Pancreas (tissue), 10 donors: ENCODE data around the gene SLC10A7. TPM values are rescaled to one million over a fixed set of nuclear protein-coding genes. Genes with fewer than 3 reads are reported as not detected.
A peak's percentile ranks its signal among the peaks of the same experiment; 100 is the strongest.

ENCODE experiments used
- ATAC-seq, 4 donors: fragments of 200-7000 bp; cut with Tn5 transposase; one replicate each; pipeline versions ENCODE4 v1.8.0 to v1.9.1; 2020; ENCODE audit warnings: mild to moderate bottlenecking in 4 of 4, moderate library complexity in 4 of 4
- DNase-seq, 6 donors: peaks; one replicate each; pipeline ENCODE4 v3.0.0-alpha.2; 2020
- FAIRE-seq: peaks from 2 replicates; lab custom pipeline; 2012; peaks lifted over from hg19 to GRCh38; lab: Jason Lieb, UNC
- H3K27ac ChIP-seq, 4 donors: fragments of 200-600 bp; sonication (generic); 1 replicate in 3 of 4; 2 replicates in 1 of 4; pipeline versions ENCODE4 v1.5.0 to v1.8.0; 2020
- H3K27me3 ChIP-seq, 4 donors: fragments of 200-600 bp; one replicate each; pipeline ENCODE4 v1.8.0; 2021
- H3K36me3 ChIP-seq, 3 donors: fragments of 200-600 bp; sonication (generic) in 1 of 3; one replicate each; pipeline versions ENCODE4 v1.5.0 to v1.8.0; 2020 to 2021
- H3K4me1 ChIP-seq, 3 donors: fragments of 200-600 bp; one replicate each; pipeline ENCODE4 v1.8.0; 2021
- H3K4me3 ChIP-seq, 4 donors: fragments of 200-600 bp; sonication (generic) in 2 of 4; one replicate each; pipeline versions ENCODE4 v1.5.0 to v1.8.0; 2020 to 2021
- H3K9me3 ChIP-seq, 4 donors: fragments of 200-600 bp; one replicate each; pipeline ENCODE4 v1.8.0; 2021
- CTCF ChIP-seq, 4 donors: fragments of 200-600 bp; sonication (generic) in 3 of 4; IDR thresholded peaks; one replicate each; pipeline versions ENCODE4 v1.5.0 to v1.8.0; 2021; ENCODE audit warnings: antibody characterized with exemption in 4 of 4
- WGBS, 2 donors: extraction: QIAGEN DNeasy Blood & Tissue Kit; methylation state at CpG; one replicate each; pipeline ENCODE4 v1.1.7; 2013; 5-methylcytosine and 5-hydroxymethylcytosine counted together
- intact Hi-C, 3 donors: fragments of 100-400 bp; cut with DNase I; formaldehyde crosslinking; loops; one replicate each; pipeline versions ENCODE4 v1.11.1 to v1.14.2; 2022
- polyA plus RNA-seq, 2 donors: library from polyadenylated mRNA; stranded (reverse); fragments of 200-250 nt; gene quantifications; one replicate each; pipeline ENCODE4 v1.2.3, GENCODE V29; 2013
- total RNA-seq, 6 donors: library from RNA; stranded (reverse); fragmentation: NEBNext Ultra II Directional in 4 of 6; extraction: Animal tissue kit (Norgen Biotek cat#: 25700) in 4 of 6; gene quantifications; one replicate each; pipeline versions ENCODE4 v1.2.1 to v1.2.4, GENCODE V29; 2021 to 2023
- donor health status: healthy with polysubstance abuse.
- donor health status: DM: no; HTN: no; CAD: no; lungs with moderate emphysema.
- donor health status: DM: no; HTN: no; CAD: no.
- donor health status: control.
- donor health status: control.
- donor health status: Bipolar disorder and iron deficiency.
- donor health status: DM: yes; HTN: yes; CAD: no.
- donor health status: DM: no; HTN: no; CAD: no.
- donor health status: DM: no; HTN: no; CAD: no.
- donor health status: DM: yes; HTN: yes; CAD: no.

Gene SLC10A7
- total and polyA plus RNA-seq, 8 donors: 2.1 to 11.1 (median 6.9) TPM

DNA sequence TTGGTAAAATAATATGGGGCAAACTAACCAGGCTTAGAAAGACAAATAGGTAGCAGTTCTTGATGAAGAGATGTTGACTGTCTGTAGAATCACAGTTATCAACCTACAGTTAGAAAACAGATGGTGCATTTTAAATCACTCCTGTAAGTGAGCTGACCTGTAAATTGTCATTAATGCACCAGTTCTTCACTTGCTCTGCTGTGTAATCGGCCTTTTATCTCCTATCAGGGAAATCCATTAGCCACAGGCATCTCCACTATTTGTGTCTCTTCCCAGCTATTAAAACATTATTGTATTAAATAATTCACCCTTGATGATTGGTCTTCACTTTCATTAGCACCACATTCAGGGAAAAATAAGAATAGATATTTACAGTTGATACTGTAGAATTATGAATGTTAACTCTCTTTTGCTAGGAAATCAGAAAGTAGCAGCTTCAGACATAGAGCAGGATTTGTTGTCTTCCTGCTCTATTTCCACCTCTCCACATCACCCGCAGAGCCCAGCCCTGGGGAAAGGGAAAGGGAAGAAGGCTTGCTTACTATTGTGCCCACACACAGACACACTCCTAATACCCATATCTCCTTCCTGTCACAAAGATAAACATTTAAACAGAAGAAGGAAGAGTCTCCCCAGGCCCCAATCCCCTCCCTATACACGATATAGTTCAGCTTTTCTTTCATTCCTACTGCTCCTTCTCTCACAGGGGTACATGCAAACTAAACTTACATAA lies 210.3 kb downstream of the SLC10A7 start:
- 75 to 82% methylated on average over 3 of the region's 3 CpGs for WGBS, 2 donors
- TF ChIP-seq CTCF (IDR thresholded peaks at IDR 0.05): no peak
- Histone ChIP-seq H3K27me3 (no peaks in the 10 kb centered on the region), H3K4me1 (no peaks in the 10 kb centered on the region), H3K36me3 (no peaks in the 10 kb centered on the region), H3K4me3 (no peak overlapping the region), H3K27ac (no peak overlapping the region), H3K9me3 (no peaks in the 10 kb centered on the region)
- FAIRE-seq (no peak), ATAC-seq (peak in 2 of 4 donors; percentile 34 to 79), DNase-seq (no peak)
- intact Hi-C loops: no loop called here

DNA sequence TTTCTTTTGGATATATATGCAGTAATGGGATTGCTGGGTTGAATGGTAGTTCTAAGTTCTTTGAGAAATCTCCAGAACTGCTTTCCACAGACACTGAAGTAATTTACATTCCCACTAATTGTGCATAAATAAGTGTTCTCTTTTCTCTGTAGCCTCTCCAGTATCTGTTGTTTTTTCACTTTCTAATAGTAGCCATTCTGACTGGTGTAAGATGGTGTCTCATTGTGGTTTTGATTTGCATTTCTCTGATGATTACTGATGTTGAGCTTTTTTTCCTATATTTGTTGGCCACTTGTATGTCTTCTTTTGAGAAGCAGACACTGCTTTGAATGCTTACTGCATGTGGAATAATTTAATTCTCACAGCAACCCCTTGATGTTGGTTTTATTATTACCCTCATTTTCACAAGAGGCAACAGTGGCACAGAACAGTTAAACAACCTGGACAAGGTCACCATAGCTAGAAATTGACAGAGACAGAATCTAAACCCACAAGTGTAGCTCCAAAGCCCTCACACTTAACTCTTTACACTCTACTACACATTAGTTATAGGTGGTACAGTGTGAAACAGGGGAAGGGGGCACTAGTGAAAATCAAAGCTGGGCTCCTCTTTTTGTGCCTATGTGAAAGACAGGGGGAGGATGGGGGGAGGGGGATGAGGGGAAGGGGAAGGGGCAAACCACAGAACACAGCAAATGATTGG lies 211.3 kb downstream of the SLC10A7 start:
- ATAC-seq (no peak), DNase-seq (no peak), FAIRE-seq (no peak)
- intact Hi-C loops: no loop called here
- Histone ChIP-seq H3K4me3 (no peak overlapping the region), H3K4me1 (no peaks in the 10 kb centered on the region), H3K9me3 (no peaks in the 10 kb centered on the region), H3K27ac (no peak overlapping the region), H3K36me3 (no peaks in the 10 kb centered on the region), H3K27me3 (no peaks in the 10 kb centered on the region)
- TF ChIP-seq CTCF (IDR thresholded peaks at IDR 0.05): no peak

GRCh38 chr4:146308951-146309350 lies 212.8 kb downstream of the SLC10A7 start:
- Histone ChIP-seq H3K27me3 (no peaks in the 10 kb centered on the region), H3K27ac (no peak overlapping the region), H3K4me1 (no peaks in the 10 kb centered on the region), H3K4me3 (no peak overlapping the region), H3K36me3 (no peaks in the 10 kb centered on the region), H3K9me3 (no peaks in the 10 kb centered on the region)
- 89% methylated on average over 5 of the region's 5 CpGs for WGBS, 2 donors
- ATAC-seq (no peak), DNase-seq (no peak), FAIRE-seq (no peak)
- no peak for TF ChIP-seq CTCF (IDR thresholded peaks at IDR 0.05)
- intact Hi-C loops: no loop called here

GRCh38 chr4:146302822-146303221 lies 218.9 kb downstream of the SLC10A7 start:
- ATAC-seq (no peak), DNase-seq (no peak), FAIRE-seq (no peak)
- Histone ChIP-seq H3K4me1 (no peaks in the 10 kb centered on the region), H3K36me3 (no peaks in the 10 kb centered on the region), H3K4me3 (no peak overlapping the region), H3K9me3 (no peaks in the 10 kb centered on the region), H3K27ac (no peak overlapping the region), H3K27me3 (no peaks in the 10 kb centered on the region)
- WGBS, 2 donors: 86 to 88% methylated on average over 2 of the region's 2 CpGs
- intact Hi-C loops: no loop called here
- TF ChIP-seq CTCF (IDR thresholded peaks at IDR 0.05): no peak

DNA sequence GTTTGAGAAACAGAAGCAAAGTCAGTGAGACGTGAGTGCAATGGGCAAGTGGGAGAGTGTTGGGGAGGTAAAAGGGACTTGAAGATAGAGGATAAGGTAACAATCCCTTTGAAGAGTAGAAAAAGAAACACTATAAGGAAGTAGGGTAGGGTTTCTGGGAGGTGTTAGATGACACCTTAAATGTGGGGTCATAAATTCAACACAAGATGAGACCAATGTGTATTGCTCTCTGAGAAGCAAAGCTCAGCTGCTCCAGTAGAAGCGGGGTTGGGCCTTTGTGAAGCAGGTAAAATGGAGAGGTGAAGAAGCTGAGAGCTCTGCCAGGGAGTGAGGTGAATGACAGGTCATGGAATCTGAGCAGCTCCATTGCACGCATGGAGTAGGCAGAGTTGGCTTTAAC lies 222.1 kb downstream of the SLC10A7 start:
- H3K4me3 ChIP-seq: no peak overlapping the region
- WGBS, 2 donors: 97 to 98% methylated on average over 3 of the region's 3 CpGs
- no peak overlapping the region for H3K27ac ChIP-seq
- no peaks in the 10 kb centered on the region for H3K4me1 ChIP-seq
- H3K9me3 ChIP-seq: no peaks in the 10 kb centered on the region
- no peaks in the 10 kb centered on the region for H3K27me3 ChIP-seq
- DNase-seq: no peak
- no peaks in the 10 kb centered on the region for H3K36me3 ChIP-seq
- no peak for FAIRE-seq
- intact Hi-C loops: no loop called here
- ATAC-seq: no peak
- no peak for TF ChIP-seq CTCF (IDR thresholded peaks at IDR 0.05)
